ENCODE measurements around the gene ALDH1A2.

Gene ALDH1A2

DNA sequence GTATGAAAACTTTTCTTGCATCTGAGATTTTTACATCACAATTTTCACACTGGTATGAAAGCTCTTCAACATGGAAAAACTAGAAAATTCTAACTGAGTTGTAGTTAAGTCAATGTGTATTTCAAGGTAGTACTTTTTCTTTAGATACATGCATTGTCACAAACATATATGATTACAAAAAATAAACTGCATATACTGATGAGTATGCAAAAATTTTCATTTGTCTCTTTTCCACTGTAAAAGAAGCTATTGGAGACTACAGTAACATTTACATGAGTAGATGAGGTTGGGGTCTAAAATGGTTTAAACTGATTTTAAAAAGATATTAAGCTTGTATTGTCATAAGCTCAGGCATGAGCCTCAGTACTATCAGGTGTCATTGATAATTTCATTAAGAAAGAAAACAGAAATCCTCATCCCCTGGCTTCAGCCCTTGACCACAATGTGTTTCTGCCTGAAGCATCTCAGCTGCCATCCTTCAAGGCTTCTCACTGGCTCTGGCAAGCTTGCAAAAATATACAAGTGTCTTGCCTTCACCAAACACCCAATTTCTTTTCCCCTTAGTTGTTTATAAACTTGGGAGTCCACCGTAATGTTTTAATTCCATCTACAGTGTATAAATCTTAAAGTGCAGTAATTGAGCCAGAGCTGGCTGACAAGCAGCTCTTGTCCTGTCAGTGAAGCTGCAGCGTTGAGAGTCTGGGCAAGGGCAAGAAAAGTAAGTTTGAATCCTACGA lies 71.9 kb downstream of the ALDH1A2 start:
- DNase-seq = no peak

DNA sequence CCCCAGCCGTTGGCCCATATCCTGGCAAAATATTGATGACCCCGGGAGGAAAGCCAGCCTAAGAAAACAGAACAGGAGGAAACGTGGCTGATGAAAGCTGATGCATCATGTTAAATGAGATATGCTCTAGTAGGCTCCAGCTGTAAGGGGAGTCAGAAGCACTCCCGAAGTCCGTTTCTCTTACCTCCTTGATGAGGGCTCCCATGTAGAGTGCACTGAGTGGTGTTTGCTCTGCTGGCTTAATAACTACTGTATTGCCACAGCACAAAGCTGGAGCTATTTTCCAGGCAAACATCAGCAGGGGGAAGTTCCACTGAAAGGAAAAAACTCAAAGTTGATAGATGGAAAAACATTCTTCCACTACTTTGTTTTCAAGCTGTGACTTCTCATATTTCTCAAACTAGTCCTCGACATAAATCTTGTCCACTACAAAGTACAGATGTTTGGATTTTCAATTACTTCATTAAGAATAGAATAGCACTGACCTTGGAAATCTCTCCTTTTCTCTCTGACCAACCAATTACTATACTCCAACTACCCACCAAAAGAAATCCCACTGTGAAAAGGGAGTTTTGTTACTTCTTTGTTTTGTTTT lies 72.7 kb downstream of the ALDH1A2 start:
- DNase-seq = no peak

DNA sequence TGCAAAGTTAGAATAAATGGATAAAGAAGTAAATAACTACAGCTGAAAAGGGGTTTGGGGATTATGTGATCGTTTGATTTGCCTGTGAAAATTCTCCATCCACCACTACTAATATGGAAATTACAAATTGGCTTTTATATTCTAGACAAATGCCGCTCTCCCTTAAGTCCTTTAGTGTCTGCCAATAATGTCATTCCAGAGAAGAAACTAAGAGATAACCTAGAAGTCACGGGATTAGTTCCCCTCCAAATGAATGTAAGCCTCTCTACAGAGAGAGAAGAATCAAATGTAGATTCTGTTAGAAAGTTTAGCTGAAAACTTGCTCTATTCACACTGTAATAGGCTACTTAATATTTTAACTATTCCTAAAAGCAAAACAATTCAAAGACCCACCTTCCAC lies 92.0 kb downstream of the ALDH1A2 start:
- DNase-seq = no peak

DNA sequence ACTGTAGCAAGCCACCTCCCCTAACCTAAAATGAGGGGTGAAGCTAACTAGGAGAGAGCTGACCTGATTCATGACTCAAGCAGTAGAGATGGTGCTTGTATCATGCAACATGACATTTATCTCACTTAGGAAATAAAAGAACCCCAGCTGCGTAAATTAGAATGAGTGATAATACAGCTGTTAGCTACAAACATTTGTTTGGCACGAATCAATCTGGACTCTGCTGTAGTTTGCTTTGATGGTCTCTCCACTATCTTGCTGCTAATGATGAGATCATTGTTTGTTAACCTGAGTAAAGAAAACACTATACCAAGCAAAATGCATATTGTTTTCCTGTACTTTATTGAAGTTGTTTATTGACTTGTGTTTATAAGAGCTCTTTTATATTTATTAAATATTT lies 92.6 kb downstream of the ALDH1A2 start:
- DNase-seq = no peak

DNA sequence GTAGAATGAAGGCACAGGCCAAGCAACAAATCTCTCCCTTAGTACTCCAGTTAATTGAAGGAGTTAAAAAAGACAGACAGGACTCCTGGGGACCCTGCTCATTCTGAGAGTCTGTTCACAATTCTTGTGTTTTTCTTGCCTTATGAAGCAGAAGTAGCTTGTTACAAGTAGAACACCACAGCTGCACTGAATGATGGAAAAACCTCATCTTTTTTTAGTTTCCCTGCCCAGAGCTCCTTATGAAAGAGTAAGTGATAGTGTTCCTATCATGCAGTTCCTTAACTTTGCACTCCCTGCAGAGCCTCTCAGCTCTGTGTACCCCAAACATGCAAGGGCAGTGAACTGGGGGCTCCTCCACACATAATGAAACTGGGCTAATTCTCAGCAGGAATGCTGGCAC lies 95.5 kb downstream of the ALDH1A2 start:
- no peak for DNase-seq

DNA sequence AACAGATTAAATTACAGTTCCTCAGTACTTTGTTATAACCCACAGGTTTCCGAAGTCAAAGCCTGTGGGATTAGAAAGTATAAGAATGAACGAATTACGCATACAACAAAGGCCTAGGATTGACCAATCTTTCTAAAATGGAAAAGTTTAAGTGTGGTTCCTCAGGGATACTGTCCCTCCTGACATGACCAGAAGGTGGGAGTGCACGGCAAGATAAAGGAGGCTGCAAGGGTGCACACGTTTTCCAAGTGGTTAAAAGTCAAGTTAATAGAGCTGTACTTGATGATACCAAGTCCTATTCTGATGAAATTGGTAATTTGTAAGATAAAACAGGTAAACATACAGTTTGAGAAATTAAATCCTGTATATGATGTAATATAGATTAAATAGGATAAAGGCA lies 96.2 kb downstream of the ALDH1A2 start:
- DNase-seq = no peak

DNA sequence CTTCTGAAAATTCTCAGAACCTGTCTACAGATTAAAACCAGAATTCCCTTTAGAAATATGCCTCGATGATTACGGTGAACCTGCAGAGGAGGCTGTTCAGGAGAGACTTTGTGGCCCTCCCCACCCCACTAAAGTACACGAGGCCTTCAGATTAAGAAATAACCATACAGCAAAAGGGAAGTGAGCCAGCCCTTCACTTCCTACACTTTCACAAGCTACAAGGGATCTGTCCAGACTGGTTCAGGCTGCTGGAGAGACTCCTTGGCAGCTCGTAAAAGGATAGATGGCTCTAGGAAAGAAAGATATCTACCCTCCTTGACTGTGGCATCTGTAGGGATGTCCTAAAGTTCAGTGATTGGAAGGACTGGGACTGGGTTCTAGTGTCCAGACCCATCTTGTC lies 102.6 kb downstream of the ALDH1A2 start:
- no peak for DNase-seq

DNA sequence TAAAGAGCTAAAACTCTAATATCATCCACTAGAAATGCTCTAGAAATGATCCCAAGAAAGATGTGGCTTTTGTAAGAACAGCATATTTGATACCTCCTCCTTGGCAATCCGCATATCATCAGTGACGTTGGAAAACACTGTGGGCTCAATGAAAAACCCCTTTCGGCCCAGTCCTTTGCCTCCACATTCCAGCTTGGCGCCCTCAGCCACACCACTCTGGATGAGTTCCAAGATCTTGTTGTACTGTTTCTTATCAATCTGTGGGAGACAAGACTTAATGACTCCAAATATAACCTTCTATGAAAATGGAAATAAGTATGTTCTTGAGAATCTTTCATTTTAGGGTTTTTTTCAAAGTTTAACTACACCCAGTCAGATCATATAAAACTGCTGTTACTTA lies 103.6 kb downstream of the ALDH1A2 start:
- no peak for DNase-seq

DNA sequence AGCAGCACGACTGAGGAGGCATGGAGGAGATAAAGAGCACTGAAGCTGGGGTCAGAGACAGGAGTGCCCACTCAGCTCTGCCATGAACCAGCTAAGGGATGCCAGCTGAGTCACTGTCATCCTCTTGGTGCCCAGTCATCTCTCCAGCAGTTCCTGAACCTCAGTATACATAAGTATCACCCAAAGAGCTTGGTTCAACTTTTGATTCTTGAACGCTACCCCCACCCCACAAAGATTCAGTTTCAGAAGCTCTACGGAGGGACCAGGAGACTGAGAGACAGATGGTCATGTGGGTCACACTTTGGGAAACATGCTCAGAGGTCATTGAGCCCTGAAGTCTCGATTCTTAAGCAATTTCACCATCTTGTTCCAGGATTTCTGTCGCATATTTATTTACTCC lies 108.4 kb downstream of the ALDH1A2 start:
- DNase-seq = no peak

DNA sequence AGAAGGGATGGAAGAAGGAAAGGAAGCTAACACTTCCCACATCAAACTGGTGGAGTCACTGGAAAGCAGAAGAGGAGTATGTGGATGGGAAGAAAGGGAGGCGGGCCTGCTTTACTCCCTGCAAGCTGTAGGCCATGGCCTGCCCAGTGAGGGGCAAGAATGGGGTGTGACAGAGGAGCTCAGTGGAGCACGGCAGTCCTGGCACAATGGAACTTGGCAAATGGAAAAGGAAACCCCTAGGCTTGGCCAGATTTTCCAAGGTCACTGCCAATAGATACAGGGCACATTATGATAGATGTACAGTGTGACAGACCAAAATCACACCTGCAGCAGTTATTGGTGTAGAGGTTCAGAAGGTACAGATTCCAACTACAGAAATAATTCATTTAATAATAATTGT lies 111.6 kb downstream of the ALDH1A2 start:
- DNase-seq = no peak

DNA sequence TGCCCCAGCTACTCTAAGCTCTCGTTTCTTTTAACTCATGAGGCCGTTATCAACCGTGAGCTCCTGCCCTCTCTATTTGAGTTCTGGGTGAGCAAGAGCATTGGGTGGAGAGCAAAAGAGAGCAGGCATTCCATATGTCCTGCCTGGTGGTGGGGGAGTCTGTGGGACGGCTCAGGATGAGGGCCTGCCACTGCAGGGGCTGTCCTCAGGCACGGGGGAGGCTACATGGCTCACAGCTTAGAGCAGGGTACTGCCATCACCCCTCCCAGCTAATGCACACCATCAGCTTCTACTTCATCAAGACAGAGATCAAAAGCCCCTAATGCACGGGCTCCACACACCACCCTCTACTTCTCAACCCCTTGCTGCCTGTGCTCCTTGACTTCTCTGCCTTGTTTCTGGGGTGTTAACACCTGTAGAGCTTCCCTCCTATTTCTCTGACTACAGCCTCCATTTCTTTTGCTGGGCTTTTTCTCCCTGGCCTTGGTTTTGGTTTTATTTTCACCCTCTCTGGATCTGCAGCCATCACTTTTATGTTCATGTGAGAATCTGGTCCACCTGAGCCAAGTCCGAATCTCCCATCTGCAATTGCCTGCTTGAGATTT lies 114.1 kb downstream of the ALDH1A2 start:
- DNase-seq = no peak

DNA sequence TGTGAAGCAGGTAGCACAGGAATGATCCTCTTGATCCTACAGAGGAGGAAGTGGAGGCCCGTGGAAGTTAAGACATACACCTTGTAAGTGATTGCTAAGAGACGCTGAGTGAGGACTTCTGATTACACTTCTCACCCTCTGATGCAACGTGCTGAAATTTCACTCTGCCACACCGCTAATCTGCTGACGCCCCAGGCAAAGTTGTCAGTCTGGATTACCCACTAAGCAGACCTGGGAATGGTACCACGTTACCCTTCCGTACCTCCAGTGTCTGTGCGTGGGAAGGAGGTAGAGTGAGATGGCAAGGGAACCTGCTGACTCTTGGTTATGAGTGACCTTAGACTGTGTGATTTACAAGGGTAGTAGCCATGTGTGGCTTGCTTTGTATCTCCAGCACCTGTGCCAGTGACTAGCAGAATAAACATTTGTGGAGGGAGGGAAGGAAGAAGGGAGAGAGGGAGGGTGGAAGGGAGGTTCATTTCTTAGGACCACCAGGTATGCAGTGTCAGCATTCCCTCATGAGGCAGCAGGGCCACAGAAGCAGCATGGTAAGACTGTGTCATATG lies 115.0 kb downstream of the ALDH1A2 start:
- no peak for DNase-seq

DNA sequence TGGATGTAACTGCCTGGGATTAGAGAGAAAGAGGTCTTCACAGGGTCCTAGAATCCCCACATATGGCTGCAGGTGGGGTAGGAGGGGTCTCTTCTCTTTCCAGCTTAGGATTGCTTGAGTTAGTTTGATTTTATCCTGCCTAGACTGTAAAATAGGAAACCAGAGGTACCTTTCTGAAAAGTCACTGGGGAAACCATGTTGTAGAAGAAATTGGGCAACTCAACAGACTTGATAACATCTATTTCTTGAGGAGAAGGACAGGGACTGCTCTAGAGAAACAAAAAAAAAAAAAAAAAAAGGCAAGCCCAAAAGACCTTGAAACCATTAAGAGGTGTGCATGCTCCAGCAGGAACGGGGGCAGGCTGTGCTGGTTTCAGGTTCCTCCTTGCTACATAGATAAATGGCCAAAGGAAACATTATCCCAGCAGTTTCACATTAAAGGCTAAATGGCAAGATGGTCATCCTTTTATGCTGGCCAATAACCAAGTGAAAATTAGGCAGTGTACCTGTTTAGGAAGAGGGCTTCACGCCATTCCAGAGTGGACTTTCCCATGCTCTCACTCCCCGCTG lies 116.1 kb downstream of the ALDH1A2 start:
- DNase-seq = no peak

DNA sequence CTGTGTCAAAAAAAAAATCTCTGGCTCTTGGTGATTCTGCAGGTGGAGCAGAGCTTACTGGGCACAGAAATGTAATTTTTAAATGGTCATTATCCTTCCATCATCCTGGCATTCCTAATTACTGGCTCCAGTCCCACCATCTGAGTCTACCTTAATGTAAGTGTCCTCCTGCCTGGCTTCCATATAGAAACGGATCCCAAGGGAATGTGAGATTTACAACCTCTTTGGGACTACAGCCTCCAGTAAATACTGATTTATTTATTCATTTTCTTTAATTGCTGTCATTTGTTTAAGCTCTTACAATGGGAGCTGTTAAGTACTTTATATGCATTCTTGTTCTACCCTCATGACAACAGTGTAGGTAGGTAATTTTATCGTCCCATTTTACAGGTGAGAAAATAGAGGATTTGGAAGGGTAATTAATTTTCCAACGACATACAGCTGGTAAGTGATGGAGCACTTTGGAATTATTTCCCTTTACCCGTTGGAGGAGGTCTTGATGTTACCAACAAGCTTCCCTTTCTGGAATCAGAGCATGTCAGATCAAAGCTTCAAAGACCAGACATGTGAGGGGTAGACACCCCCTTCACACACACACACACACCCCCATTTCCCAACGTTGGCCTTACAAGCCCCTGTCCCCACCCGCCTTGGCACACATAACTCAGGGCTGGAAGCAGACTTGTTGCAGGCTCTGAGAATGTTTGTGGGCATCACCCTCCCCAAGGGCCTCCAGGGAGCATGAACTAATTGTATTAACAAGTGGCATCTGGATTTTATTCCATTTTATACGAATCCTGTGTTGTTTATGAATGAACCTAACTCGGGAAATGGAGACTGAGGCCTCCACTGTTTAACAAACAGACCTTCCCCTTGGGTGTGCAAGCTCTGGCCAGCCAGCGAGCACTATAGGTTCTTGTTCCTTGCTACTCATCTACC lies 116.9 kb downstream of the ALDH1A2 start:
- no peak for DNase-seq

DNA sequence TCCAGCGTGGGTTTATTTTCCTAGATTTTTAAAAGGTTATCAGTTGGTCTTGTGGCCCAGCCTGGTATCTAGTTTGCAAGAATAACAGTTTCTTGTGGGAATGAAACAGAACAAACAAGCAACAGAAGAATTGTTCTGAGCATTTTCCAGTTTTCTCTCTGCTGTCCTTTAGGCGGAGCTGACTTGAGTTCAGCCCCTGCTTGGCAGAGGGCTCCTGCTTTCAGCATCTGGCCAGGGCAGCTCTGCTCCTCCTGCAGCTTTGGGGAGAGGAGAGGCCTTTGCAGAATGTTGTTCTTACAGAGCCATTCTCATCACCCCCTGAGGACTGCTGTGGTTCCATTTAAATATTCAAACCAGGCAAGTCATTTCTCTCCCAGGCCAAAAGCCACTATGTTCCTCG lies 117.7 kb downstream of the ALDH1A2 start:
- no peak for DNase-seq

DNA sequence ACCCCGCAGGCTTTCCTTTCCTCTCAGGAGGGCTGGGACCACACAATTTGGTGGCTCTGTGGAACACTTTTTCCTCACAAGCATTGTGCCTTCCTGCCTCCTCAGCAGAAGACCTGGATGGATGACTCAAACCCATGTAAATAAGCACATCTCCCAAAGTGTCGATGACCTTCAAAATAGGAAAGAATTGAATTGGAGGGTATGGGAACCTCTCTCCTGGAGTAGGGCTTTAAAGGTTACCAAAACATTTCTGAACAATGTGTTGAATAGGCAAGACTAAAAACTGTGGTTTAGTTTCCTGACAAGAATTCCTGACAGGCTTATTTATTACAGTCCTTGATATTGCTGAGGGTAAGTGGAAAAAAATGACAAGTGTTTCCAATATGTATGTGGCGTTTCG lies 118.2 kb downstream of the ALDH1A2 start:
- DNase-seq = no peak

DNA sequence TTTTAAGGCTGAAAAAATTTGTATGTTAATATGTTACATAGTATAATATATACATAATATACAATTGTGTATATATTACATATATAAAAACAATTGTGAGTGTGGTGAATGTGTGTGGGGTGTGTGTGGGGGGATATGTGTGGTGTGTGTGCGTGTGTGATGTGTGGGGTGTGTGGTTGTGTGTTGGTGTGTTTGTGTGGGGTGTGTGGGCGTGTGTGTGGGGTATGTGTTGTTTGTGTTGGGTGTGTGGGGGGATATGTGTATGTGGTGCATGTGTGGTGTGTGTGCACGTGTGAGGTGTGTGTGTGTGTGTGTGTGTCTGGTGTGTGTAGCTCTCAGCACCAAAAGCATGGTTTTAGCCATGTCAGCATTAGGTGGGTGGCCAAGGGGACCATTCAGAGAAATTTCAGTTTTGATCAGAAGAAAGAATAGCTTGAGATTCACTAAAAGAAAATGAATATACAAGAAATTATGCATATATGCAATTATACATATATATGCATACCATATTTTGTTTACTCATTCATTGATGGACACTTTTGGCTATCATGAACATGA lies 118.9 kb downstream of the ALDH1A2 start:
- DNase-seq = no peak

DNA sequence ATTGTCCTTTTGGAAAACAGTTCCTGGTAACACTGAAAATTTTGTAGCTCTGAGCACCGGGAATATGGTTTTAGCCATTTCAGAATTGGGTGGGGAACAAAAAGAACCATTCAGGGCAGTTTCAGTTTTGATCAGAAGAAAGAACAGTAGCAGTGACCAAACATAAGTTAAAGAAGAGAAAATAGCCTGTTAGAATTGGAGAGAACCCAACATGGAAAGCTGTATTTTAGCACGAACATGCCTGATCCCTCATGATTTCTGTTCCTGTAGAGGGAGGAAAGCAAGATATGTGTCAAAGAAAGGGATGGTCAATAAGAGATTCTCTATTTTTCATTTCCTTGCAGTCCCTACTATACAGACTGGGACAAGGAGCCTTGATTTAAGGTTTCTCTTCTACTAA lies 119.9 kb downstream of the ALDH1A2 start:
- DNase-seq = no peak

DNA sequence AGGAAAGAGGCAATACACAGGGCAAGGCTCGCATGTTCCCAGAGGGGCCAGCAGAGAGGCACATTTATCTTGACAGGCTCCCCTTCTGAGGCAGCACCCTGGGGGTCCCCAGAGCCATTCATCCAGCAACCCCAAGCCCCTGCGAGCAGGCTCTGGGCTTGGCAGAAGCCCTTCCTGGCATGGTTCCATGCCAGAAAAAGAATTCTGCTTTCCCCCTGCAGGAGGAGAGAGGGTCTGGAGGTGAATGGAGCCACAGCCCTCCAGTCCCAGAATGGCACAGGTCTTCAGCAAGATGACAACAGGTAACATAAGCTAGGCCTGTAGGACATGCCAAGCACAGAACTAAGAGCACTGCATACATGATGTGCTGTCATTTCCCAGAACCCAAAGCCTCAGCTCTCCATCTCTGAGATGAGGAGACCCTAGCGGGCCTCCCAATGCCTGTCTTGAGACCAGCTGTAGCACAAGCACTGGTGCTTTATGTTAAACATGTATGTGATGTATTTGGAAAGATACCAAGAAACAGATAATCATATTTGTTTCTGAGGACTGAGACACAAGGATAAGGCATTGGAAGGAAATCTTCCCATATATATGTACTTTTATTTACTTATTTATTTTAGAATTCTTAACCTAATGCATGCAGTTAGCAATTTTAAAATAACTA lies 121.6 kb downstream of the ALDH1A2 start:
- no peak for DNase-seq

DNA sequence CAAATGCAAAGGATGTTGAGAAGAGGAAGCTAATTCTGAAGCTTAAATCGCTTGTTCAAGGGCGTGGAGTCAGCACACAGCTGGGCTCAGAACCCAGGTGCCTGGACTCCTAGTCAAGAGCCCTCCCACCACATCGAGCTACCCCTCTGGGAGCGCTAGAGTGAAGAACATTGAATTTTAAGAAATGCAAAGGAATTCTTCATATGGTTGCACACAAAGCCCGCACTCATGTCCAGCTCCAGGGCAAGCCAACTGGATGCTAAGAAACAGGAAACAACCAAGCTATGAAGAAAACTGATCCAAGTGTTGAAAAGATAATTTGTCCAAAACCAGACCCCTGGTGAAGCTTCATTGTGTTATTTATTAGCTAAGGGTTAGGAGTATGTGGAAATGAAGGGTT lies 122.3 kb downstream of the ALDH1A2 start:
- DNase-seq = no peak

DNA sequence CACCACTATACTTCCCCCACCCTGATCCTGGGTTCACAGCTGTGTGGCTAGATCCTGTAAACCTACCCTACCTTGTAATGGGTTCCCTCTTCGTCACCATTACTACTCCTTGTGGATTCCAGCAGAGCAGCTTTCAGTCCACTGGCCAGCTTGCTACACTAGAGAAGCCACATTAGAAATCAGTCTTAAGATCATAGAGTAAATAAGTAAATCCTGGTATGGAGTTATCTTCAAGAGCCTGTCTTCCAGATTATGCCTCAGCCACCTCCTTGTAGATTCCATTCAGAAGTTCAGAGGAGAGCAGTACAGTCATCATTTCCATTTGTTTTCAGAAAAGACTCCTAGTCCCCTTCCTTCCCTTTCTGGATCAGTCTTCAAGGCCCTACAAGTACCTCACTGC lies 123.7 kb downstream of the ALDH1A2 start:
- DNase-seq = no peak

DNA sequence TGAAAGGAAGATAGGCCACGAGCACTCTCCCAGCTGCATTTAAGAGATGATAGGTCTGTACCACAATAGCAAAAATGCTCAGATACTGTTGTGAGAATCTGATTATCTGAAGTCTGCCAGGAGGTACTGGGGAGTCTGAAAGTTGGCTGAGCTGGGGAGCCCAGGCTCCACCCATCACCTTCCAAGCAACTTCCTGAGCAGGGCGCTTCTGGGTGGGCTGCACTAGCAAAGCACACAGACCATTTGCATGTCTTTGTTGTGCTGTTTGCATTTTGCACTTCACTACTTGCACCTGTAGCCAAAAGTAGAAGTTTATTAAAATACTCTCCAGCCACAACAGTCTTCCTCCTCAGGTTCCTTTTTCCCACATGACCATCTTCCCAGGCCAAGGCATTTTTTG lies 133.2 kb downstream of the ALDH1A2 start:
- no peak for DNase-seq

Measured in DMS79 (cell line).